PC-3 (cell line): ENCODE data around the gene TMEM117. TPM values are rescaled to one million over a fixed set of nuclear protein-coding genes. Genes with fewer than 3 reads are reported as not detected.

Source experiments
- ATAC-seq: fragments of 200-7000 bp; cut with Tn5 transposase; 2 replicates; pipeline ENCODE4 v1.9.1; 2020; ENCODE audit warnings: mild to moderate bottlenecking, moderate library complexity
- BruUV-seq: library from RNA; stranded (reverse); fragments of 400-500 nt; replicated peaks from 2 replicates; lab custom pipeline; 2021; lab: Mats Ljungman, UMichigan
- CTCF ChIA-PET: fragments of 300-600 bp; sonication (Branson Sonifier 250); formaldehyde crosslinking; loops from one replicate; lab custom pipeline; 2022; ENCODE audit warnings: antibody characterized with exemption; lab: Charles Lee
- POLR2A ChIA-PET: fragments of 300-600 bp; sonication (Branson Sonifier 250); formaldehyde crosslinking; loops from one replicate; lab custom pipeline; 2022; ENCODE audit warnings: antibody characterized with exemption; ENCODE audit not compliant: unreplicated experiment; lab: Charles Lee
- DNase-seq: peaks from one replicate; pipeline ENCODE4 v3.0.0-alpha.2; 2015
- H2AFZ ChIP-seq: fragments of 300-600 bp; sonication (generic); 2 replicates; pipeline ENCODE4 v1.6.0; 2016; ENCODE audit warnings: antibody characterized with exemption, low read length
- H3F3A ChIP-seq: fragments of 300-600 bp; sonication (generic); one replicate; pipeline ENCODE4 v1.6.0; 2017; ENCODE audit warnings: antibody characterized with exemption, low read length, control low read depth, mild to moderate bottlenecking; ENCODE audit not compliant: unreplicated experiment
- H3K27ac ChIP-seq: fragments of 300-600 bp; sonication (generic); 2 replicates; pipeline ENCODE4 v1.5.1; 2016; ENCODE audit warnings: mild to moderate bottlenecking, low read length
- H3K27me3 ChIP-seq: fragments of 300-600 bp; sonication (generic); 2 replicates; pipeline ENCODE4 v1.6.1; 2016; ENCODE audit warnings: low read length, mixed read lengths
- H3K36me3 ChIP-seq: fragments of 300-600 bp; sonication (generic); 2 replicates; pipeline ENCODE4 v1.6.1; 2016; ENCODE audit warnings: low read depth, mixed run types, low read length, mixed read lengths
- H3K4me1 ChIP-seq: fragments of 300-600 bp; sonication (generic); 2 replicates; pipeline ENCODE4 v1.5.1; 2016; ENCODE audit warnings: low read length; ENCODE audit not compliant: insufficient read depth
- H3K4me2 ChIP-seq: fragments of 300-600 bp; sonication (generic); 2 replicates; pipeline ENCODE4 v1.6.0; 2016; ENCODE audit warnings: low read length
- H3K4me3 ChIP-seq: fragments of 300-600 bp; sonication (generic); 2 replicates; pipeline ENCODE4 v1.5.1; 2016; ENCODE audit warnings: mild to moderate bottlenecking, low read length, mixed read lengths
- H3K79me2 ChIP-seq: fragments of 300-600 bp; sonication (generic); 2 replicates; pipeline ENCODE4 v1.6.1; 2017; ENCODE audit warnings: low read length, mixed read lengths
- H3K9ac ChIP-seq: fragments of 300-600 bp; sonication (generic); 2 replicates; pipeline ENCODE4 v1.6.0; 2016; ENCODE audit warnings: mild to moderate bottlenecking, low read length
- H3K9me2 ChIP-seq: fragments of 300-600 bp; sonication (generic); replicated peaks from 2 replicates; pipeline ENCODE4 v1.6.1; 2016; ENCODE audit warnings: mixed run types, low read length, mixed read lengths
- H3K9me3 ChIP-seq: fragments of 300-600 bp; sonication (generic); 2 replicates; pipeline ENCODE4 v1.6.1; 2016; ENCODE audit warnings: low read length, mixed read lengths
- H4K20me1 ChIP-seq: fragments of 300-600 bp; sonication (generic); 2 replicates; pipeline ENCODE4 v1.6.1; 2016; ENCODE audit warnings: low read length, mixed read lengths
- EZH2 ChIP-seq: fragments of 300-600 bp; sonication (generic); IDR thresholded peaks from one replicate; pipeline ENCODE4 v1.6.1; 2017; ENCODE audit warnings: antibody characterized with exemption, mild to moderate bottlenecking, low read length; ENCODE audit not compliant: unreplicated experiment
- EZH2phosphoT487 ChIP-seq: fragments of 300-600 bp; sonication (generic); IDR thresholded peaks from 2 replicates; pipeline ENCODE4 v1.6.1; 2018; ENCODE audit warnings: mild to moderate bottlenecking, antibody characterized with exemption, low read length, borderline replicate concordance
- intact Hi-C: fragments of 100-400 bp; cut with micrococcal nuclease; formaldehyde crosslinking; loops from 2 replicates; pipeline ENCODE4 v1.9.0; 2023
- total RNA-seq: library from RNA; depleted of rRNA; stranded (reverse); fragments of >200 nt; gene quantifications from 2 replicates; pipeline ENCODE4 v1.2.3, GENCODE V29; 2014
- TF ChIP-seq, protein P1 (sequence below): fragments of 300-600 bp; sonication (generic); conservative IDR thresholded peaks from 2 replicates; pipeline ENCODE4 v1.5.1; 2017; ENCODE audit warnings: antibody characterized with exemption, low read depth, mild to moderate bottlenecking, low read length

TMEM117 gene
- total RNA-seq, 1 experiment from 2014 or later: 9.0 TPM

GRCh38 chr12:43806737-43807072 lies 29.2 kb upstream of the TMEM117 start:
- peaks cover 50% of the 10 kb centered on the region for H3K79me2 ChIP-seq
- H3K9ac ChIP-seq: peak overlapping the region; percentile 90
- H3K36me3 ChIP-seq: peaks cover 12% of the 10 kb centered on the region
- H3F3A ChIP-seq: no peaks in the 10 kb centered on the region
- H3K9me2 ChIP-seq: no peaks in the 10 kb centered on the region
- ChIA-PET POLR2A (interaction anchor here (0.6 kb wide), 2 partner anchors 62 to 71 kb away, joined by 5 to 6 read pairs; no protein-coding TSS in a partner anchor), CTCF (no interaction called here)
- peaks cover 23% of the 10 kb centered on the region; the same call in 1 of the 2 replicates for H4K20me1 ChIP-seq
- DNase-seq (no peak), ATAC-seq (no peak)
- peak overlapping the region; percentile 96 for H3K4me2 ChIP-seq
- TF ChIP-seq, protein P1, sequence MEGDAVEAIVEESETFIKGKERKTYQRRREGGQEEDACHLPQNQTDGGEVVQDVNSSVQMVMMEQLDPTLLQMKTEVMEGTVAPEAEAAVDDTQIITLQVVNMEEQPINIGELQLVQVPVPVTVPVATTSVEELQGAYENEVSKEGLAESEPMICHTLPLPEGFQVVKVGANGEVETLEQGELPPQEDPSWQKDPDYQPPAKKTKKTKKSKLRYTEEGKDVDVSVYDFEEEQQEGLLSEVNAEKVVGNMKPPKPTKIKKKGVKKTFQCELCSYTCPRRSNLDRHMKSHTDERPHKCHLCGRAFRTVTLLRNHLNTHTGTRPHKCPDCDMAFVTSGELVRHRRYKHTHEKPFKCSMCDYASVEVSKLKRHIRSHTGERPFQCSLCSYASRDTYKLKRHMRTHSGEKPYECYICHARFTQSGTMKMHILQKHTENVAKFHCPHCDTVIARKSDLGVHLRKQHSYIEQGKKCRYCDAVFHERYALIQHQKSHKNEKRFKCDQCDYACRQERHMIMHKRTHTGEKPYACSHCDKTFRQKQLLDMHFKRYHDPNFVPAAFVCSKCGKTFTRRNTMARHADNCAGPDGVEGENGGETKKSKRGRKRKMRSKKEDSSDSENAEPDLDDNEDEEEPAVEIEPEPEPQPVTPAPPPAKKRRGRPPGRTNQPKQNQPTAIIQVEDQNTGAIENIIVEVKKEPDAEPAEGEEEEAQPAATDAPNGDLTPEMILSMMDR: no peak
- TF ChIP-seq EZH2 (no peak), EZH2phosphoT487 (no peak)
- peak overlapping the region; percentile 71 for H3K27ac ChIP-seq
- TSS peak; percentile 82 for BruUV-seq
- H3K27me3 ChIP-seq: no peaks in the 10 kb centered on the region
- no peaks in the 10 kb centered on the region for H3K9me3 ChIP-seq
- H3K4me1 ChIP-seq: peaks cover 23% of the 10 kb centered on the region
- peak overlapping the region; percentile 91 for H3K4me3 ChIP-seq
- intact Hi-C loops: no loop called here
- H2AFZ ChIP-seq: peak overlapping the region; percentile 94

GRCh38 chr12:43807386-43807785 lies 28.5 kb upstream of the TMEM117 start:
- no peaks in the 10 kb centered on the region for H3K9me2 ChIP-seq
- TF ChIP-seq, protein P1: no peak
- TF ChIP-seq EZH2phosphoT487: no peak
- no peak for TF ChIP-seq EZH2
- H3K79me2 ChIP-seq: peaks cover 43% of the 10 kb centered on the region
- ATAC-seq (no peak), DNase-seq (peak; percentile 14)
- POLR2A ChIA-PET: interaction anchor here (0.6 kb wide), 2 partner anchors 10 to 70 kb away, joined by 3 to 5 read pairs; no protein-coding TSS in a partner anchor
- intact Hi-C loops: no loop called here
- peaks cover 23% of the 10 kb centered on the region for H3K4me1 ChIP-seq
- no peaks in the 10 kb centered on the region for H3K9me3 ChIP-seq
- H3K36me3 ChIP-seq: peaks cover 8% of the 10 kb centered on the region; the same call in 1 of the 2 replicates
- peak overlapping the region; percentile 96 for H3K4me2 ChIP-seq
- H3F3A ChIP-seq: no peaks in the 10 kb centered on the region
- BruUV-seq: no TSS peak
- CTCF ChIA-PET: no interaction called here
- H3K27ac ChIP-seq: no peak overlapping the region
- H4K20me1 ChIP-seq: peaks cover 23% of the 10 kb centered on the region; the same call in 1 of the 2 replicates
- no peak overlapping the region for H2AFZ ChIP-seq
- no peaks in the 10 kb centered on the region for H3K27me3 ChIP-seq
- no peak overlapping the region for H3K9ac ChIP-seq
- 0 out of 2 replicates have a peak overlapping the region, but pooled peaks have one; percentile 91 for H3K4me3 ChIP-seq

GRCh38 chr12:43812057-43812456 lies 23.8 kb upstream of the TMEM117 start:
- Histone ChIP-seq H3K4me1 (peaks cover 10% of the 10 kb centered on the region), H3K79me2 (no peaks in the 10 kb centered on the region), H3K27ac (no peak overlapping the region), H3K27me3 (no peaks in the 10 kb centered on the region), H2AFZ (no peak overlapping the region), H3K9ac (no peak overlapping the region), H4K20me1 (no peaks in the 10 kb centered on the region), H3K9me3 (no peaks in the 10 kb centered on the region), H3K4me3 (no peak overlapping the region), H3K36me3 (no peaks in the 10 kb centered on the region), H3K4me2 (no peak overlapping the region), H3K9me2 (no peaks in the 10 kb centered on the region), H3F3A (no peaks in the 10 kb centered on the region)
- POLR2A ChIA-PET: interaction anchor here (0.7 kb wide), 1 partner anchor 1558 kb away, joined by 8 read pairs; no protein-coding TSS in a partner anchor
- DNase-seq (no peak), ATAC-seq (no peak)
- intact Hi-C loops: loop anchor here (5.0 kb wide), 1 partner anchor 55 kb away; no protein-coding TSS in a partner anchor
- TF ChIP-seq EZH2: no peak
- TF ChIP-seq, protein P1: no peak
- TF ChIP-seq EZH2phosphoT487: no peak
- CTCF ChIA-PET: no interaction called here
- BruUV-seq: no TSS peak
